HG03280 (cell line): Measurements from ENCODE around the gene DYNLL1.
"Not testable (repeated sequence)": the region's sequence is repeated elsewhere in the genome, so short reads cannot be mapped to it uniquely, and the experiment has no call there.

ENCODE experiments used
- ATAC-seq: cut with Tn5 transposase; IDR thresholded peaks from one replicate; pipeline ENCODE4 v1.9.1; 2021; ENCODE audit warnings: mild to moderate bottlenecking, moderate library complexity; ENCODE audit not compliant: unreplicated experiment

Gene DYNLL1

DNA sequence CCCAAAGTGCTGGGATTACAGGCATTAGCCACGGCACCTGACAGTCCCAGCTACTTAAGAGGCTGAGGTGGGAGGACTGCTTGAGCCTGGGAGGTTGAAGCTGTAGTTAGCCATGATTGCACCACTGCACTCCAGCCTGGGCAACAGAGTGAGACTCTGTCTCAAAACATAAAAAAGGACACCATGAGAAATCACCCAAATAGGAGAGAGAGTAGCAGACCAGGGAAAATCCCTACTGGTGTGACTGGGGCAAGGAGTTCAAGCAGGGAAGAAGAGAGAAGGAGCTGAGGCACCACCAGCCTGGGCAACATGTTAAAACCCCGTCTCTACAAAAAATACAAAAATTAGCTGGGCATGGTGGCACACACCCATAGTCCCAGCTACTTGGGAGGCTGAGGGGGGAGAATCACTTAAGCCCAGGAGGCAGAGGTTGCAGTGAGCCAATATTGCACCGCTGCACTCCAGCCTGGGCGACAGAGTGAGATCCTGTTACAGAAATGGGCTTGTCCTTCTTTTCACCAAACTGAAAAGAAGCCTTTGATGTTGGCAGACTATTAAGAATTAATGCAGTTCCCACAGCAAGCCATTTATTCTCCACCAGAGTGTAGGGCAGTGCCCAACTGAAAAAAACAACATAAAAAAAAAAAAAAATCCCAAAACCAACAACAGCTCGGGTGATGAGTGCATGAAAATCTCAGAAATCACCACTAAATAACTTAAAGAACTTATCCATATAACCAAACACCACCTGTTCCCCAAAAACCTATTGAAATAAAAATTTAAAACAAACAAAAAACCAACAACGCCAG, 21.9 kb upstream of the DYNLL1 start:
- no peak for ATAC-seq

DNA sequence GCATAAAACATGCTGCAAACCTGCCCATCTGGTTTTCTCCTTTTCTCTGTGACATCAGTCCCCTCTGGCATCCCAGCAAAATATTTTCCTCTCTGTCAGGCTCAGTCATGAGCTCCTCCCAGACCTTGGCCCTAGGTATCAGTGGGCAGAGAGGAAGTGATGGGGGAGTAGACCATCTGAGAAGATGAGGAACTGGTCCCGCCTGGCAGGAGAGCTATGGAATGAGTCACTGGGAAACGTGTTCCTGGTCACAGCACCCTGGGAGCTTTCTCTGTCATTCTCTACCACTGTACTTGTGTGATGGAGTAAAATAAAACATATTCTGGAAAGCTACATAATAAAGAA, 21.3 kb upstream of the DYNLL1 start:
- no peak for ATAC-seq

DNA sequence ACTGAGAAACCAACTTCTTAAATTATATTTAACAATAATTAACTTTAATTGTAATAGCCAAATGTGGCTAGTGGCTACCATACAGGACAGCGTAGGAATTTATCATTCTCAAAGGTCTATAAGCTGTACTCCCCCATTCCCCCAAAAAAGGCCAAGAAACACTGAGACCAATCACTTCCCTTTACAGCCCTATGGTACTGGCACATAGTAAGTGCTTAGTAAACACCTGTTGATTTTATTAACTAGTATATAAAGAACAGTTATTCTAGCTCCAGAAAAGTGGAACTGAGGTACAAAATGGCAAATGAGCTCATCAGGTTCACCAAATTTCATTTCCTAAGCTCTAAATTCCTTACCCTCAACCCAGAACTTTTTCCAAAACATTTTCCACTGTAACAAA, 20.3 kb upstream of the DYNLL1 start:
- no peak for ATAC-seq

DNA sequence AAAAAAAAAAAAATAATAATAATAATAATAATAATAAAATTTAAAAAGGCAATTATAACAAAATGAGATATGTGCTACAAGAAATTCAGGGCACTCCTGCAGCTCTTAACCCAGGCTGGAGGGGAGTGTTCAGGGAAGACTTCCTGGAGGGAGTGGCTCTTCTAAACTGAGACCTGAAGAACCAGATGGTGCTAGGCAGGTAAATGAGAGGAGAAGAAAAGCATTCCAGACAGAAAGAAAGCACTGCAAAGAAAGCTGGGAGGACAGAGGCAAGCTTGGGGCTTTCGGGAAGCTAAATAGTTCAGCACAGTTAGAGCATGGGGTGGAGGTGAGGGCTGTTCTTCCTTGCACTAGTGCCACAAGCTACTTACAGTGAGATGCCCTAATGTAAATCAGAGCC, 16.5 kb upstream of the DYNLL1 start:
- no peak for ATAC-seq

DNA sequence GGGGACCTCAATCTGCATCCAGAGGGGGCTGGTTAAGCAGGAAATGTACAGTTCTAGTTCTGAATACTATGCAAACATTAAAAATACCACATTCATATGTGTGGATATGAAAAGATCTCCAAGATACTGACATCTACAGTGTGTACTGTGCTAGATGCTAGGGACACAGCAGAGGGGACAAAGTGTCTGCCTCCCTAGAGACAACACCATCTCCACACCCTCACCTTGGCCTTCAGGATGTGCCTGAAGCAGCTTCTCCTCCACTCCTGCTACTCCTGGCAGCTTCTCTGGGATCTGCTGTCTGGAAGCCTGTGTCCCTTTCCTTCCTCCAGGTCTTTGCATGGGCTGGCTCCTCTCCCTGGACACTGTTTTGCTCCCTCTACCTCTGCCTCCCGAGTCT, 15.7 kb upstream of the DYNLL1 start:
- ATAC-seq = no peak

DNA sequence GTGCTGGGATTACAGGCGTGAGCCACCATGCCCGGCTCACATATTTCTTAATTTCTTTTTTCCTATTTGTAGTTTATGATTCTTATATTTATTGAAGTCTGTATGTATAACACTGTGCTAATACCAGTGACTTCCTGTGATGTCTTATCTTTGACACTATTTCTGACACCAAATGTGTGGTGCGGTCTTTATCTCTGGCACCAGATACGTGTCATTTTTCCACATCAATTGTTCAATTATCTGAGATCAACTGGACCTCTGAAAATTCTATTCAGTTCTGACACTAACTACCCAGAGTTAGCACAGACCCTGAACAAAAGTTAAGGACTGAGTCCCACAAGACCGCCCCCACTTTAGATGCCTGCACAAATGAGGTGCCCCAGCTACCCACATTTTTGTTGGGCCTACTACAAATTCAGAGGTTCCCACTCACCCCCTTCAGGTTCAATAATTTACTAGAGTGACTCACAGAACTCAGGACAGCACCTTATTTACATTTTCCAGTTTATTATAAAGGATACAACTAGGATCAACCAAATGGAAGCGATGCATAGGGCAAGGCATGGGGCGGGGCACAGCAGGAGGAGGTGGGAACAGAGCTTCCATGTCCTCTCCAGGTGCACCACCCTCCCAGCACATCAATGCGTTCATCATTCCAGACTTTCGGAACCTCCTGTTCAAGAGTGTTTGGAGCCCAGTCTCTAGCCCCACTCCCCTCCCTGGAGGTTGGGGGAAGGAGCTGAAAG, 14.7 kb upstream of the DYNLL1 start:
- ATAC-seq = no peak

DNA sequence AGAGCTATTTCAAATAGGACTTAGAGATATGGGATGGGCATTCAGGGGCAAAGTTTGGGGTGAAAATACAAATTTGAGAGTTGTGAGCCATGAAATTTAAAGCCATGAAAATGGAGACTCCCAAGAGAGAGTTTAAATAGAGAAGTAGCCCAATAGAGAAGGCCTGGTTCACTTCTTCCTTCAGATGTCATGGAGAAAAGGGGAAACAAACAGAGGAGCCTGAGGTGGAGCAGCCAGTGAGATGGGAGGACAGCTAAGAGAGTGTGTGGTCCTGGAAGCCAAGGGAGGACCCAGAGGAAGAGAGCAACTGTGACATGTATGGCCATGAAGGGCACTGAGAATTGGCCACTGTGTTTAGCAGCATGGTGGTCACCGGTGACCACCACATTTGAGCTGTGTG, 12.3 kb upstream of the DYNLL1 start:
- ATAC-seq = no peak

DNA sequence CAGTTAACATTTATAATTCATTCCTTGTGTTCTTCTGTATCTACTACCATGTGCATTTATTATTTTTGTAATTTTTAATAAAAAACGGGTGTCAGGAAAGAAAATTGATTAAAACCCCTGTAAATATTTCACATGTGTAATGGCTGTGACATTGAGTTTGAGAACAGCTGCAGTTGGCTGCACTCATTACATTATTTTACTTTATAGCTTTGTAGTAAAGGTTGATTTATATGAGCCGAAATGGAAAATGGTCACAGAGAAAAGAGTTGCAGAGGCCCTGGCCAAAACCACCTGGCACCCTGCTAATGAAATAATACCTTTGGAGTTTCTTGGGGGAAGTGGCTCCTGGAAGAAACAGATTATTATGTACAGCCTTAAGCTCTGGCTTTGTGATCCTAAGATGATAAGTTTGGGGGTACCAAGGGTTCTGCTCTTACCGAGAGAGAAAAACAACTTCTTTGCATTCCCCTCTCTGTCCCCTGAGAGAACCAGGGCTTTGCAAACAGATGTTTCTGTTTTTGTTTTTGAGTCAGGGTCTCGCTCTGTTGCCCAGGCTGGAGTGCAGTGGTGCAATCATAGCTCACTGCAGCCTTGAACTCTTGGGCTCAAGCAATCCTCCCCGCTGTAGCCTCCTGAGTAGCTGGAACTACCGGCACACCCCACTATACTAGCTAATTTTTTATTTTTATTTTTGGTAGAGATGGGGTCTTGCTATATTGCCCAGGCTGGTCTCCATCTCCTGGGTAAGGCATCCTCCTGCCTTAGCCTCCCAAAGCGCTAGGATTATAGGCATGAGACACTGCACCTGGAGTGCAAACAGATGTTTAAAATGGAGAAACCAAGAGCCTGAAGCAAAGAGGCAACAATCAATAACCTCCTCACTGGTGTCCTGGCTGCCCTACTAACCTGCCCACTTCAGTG, 9.7 kb upstream of the DYNLL1 start:
- no peak for ATAC-seq

DNA sequence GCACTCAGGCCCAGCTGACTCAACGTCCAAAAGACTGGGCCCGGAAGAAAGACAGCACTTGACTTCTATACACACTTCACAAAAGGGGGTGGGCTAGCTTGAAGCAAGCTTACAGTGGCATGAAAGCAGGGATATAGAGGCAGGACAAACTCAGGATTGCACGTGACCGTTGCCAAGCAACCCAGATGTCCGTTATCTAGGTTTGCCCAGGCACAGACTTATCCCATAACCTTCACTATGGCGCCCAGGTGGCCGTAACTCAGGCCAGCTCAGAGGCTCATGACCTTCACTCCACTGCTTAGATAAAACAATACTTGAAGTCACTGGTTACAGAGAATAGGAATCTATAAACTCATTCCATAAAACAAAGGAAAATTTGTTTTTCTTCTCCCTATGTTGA, 8.4 kb upstream of the DYNLL1 start:
- not testable (repeated sequence) for ATAC-seq

DNA sequence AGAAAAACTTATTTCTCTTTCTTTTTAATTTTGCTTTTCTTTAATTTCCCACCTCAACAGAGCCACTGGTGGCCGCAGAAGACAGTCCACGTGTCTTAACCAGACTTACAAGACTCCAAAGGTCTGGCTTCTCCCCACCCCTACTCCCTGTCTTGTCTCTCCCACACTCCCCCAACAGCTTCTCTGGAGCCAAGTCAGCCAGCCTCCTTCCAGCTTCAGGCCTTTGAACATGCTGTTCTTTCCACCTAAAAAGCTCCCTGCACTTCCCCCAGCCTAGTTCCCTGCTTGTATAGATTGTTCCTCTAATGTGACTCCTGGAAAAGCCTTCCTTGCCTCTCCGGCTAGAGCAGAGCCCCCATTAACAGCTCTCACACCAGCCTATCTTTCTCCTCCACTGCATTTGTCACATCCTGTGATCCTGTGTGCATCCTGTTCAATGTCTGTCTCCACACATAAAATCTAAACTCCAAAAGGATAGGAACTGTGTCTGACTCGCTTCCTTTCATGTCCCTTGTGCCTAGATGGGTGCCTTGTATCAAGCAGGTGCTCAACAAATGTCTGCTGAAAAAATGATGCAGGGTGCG, 7.8 kb upstream of the DYNLL1 start:
- ATAC-seq = no peak

DNA sequence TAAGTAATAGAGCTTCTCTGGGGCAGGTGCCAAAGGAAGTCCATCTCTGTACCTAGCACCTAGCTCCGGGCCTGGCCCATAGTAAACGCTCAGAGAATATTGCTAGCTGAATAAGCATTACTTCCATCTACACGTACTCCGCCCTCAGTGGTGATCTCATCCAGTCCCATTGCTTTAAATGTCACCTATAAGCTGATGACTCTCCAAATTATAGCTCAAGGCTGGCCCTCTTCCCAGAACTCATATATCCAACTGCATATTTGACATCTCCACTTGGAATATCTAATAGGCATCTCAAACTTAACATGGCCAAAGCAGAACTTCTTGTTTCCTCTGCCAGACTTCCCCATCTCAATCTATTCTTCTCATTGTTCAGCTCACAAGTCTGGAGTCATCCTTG, 6.9 kb upstream of the DYNLL1 start:
- no peak for ATAC-seq

DNA sequence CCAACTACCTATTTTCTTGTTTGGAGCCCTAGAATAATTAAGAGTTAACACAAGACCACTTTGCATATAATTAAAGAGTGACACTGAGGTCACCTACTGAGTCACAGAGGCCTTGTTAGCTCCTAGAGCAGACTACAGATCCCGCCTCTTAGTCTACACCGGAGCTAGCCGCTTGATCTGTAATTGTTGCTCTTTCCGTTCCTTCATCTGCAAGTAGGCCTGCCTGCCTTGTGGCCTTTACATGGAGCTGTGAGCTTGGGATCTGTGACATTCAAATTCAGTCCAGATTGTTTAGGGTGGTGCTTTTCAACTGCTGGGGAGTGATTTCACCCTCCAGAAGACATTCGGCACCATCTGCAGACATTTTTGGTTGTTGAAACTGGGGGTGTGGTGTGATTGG, 5.6 kb upstream of the DYNLL1 start:
- ATAC-seq = no peak

DNA sequence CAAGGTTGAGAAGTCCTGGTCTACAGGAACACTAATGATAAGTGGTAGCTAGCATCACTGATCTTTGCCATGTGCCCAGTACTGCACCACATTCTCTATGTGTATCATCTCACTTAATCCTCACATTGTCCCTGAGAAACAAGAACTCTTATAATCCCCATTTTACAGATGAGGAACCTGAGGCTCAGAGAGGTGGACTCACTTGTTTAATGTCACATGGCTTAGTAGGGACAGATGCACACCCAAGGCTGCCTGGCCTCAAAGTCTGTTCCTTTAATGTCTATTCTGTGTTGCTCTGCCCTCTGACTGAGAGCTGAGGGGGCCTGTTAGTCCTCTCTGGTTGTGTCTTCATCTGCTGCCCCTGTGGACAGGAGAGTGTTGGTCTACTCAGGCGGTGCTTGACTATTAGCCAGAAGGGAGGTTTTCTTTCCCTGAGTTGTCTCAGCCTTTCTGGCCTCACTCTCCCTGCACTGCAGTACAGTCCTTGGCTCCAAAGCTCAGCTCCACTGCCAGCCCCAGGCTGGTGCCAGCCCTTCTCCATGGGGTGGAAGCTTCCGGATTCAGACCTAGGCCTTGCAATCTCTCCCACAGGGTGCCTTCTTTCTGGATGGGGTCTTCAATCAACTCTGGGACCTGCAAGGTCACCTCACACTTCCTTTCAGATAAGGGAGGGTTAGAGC, 4.9 kb upstream of the DYNLL1 start:
- ATAC-seq = no peak

DNA sequence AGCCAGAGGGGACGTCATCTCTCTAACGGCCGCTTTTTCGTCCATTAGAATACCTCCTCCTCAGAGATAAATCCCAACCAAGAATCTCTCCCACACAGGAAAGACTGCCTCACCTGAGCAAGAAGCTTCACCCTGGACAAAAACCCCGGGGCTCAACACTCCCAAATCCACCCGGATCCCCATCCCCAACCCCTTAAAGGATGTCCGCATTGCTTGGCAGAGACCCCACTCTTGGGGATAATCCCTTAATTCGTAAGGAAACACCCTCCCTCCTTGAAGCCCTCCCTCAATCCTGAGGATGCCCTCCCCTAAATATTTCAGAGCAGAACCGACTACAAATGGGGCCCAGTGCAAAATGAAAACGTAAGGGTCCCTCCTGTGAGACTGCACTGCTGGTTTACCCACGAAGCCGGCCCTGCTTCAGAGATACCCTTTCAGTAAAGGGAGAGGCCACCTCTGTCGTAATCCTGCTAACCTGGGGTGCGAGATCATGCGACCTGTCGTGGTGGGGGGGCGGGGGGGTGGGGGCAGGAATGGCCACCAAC, 655 bp upstream of the DYNLL1 start:
- peak; percentile 10 for ATAC-seq

DNA sequence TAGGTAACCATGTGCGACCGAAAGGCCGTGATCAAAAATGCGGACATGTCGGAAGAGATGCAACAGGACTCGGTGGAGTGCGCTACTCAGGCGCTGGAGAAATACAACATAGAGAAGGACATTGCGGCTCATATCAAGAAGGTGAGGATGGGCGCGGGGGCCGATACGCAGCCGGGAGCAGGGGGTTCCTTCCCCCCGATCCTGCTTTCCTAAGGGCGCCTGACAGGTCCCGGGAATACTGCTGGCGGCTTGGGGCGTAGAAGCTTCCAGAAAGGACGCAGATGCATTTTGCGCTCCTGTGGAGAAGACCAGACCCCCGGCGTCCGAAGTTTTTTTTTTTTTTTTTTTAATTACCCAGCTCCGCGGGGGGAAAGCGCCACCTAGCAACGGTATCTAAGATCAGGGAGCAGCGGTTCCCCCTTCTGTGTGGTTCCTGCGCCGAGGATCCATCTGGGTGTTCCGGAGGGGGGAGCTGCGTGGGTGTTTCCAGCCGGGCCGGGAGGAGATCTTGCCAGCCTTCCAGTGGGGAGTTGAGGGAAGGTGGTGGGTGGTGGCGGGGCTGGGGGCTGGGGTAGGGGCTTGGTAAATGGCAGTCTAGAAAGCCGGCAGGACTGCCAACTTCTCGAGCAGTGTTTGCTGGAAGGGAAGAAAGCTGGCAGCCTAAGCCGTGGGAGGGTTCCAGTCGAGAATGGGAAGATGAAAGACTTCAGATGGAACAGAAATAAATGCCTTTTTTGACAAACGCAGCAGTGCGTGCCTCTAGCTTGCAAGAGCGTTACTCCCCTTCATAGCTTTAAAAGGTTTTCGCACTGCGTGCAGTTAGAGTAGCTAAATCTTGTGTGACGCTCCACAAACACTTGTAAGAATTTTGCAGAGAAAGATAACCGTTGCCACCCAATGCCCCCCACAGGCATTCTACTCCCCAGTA, 764 bp downstream of the DYNLL1 start:
- ATAC-seq = no peak

DNA sequence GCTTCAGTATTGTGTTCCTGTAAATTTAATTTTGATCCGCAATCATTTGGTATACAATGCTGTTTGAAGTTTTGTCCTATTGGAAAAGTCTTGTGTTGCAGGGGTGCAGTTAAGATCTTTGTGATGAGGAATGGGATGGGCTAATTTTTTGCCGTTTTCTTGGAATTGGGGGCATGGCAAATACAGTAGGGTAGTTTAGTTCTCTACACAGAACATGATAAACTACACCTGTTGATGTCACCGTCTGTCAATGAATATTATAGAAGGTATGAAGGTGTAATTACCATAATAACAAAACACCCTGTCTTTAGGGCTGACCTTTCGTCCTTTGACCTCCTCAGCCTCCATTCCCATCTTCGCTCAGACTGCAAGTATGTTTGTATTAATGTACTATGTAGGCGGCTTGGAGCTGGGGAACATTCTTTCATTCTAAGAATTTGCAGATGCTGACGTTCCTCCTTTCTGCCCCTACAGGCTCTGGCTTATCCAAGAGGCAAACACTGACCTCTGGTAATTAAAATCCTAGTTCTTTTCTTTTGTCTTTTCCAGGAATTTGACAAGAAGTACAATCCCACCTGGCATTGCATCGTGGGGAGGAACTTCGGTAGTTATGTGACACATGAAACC, 1.7 kb downstream of the DYNLL1 start:
- ATAC-seq = no peak

DNA sequence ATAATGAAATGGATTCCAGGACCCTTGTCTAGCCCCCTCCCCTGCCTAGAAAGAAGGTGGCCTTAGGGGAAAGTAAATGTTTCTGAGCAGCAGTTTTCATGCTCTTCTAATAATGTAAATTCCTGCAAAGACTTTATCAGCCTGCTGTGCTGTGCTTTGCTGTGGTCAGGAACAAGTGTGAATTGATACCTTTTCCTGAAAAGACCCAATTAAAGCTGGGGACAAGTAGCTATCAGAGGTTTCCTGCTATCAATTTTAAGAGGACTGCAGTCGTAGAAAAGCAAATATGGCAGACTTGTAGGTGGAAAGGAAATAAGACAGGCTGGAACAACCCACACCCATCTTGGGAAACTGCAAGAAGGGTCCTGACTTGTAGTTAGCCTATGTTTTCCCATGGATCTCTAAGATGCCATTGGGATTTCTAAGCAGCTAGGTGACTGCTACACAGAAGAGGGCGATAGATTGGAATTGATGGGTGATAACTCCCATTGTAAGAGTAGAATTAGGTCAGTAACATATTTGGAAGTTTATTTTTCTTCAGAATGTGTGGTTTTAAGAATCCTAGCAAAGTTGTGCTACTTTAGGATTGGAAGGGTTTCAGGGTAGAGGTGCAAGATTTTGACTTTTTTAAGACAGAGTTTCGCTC, 3.1 kb downstream of the DYNLL1 start:
- no peak for ATAC-seq

DNA sequence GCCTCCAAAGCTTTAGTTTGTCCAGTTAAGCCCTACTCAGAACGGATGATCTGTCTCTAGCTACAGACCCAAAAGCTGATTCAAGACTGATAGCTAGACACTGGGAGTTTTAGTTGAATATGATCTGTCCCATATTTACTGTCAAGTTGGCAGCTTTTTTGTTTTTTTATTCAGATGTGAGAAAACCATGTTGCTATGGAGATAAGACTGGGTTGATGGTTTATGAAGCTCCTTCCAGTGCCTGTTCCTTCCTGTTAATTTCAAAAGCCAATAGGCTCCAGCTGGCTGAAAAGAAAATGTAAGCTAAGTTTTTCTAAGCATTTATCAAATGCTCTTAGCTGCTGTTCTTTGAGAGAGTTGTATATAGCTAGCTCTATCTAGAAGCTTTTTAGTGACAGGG, 4.7 kb downstream of the DYNLL1 start:
- no peak for ATAC-seq
